ENCODE data around the gene CD63.
A peak's percentile ranks its signal among the peaks of the same experiment; 100 is the strongest.

CD63 gene

GRCh38 chr12:55738123-55739024, 9.6 kb upstream of the CD63 start:
- no peaks in the 10 kb centered on the region for H3K9me3 ChIP-seq (ENCODE audit: insufficient read depth, low read depth, low read length)
- peak overlapping the region; percentile 82 for H3K4me3 ChIP-seq (ENCODE audit: low read length, poor library complexity, severe bottlenecking)
- peak overlapping the region; percentile 96 for H3K4me2 ChIP-seq (ENCODE audit: low read depth, low read length, poor library complexity, severe bottlenecking)
- H3K79me2 ChIP-seq (ENCODE audit: insufficient read depth, low read length): no peaks in the 10 kb centered on the region
- H3K9me2 ChIP-seq (replicated peaks; ENCODE audit: low read depth, low read length): no peaks in the 10 kb centered on the region
- H3K36me3 ChIP-seq (ENCODE audit: insufficient read depth, low read length): no peaks in the 10 kb centered on the region
- H3K4me1 ChIP-seq (ENCODE audit: insufficient read depth, low read length, poor library complexity, severe bottlenecking): peaks cover 26% of the 10 kb centered on the region
- no peaks in the 10 kb centered on the region for H4K20me1 ChIP-seq (ENCODE audit: insufficient read depth, low read length, poor library complexity, severe bottlenecking)
- H3F3A ChIP-seq (ENCODE audit: low read depth): no peaks in the 10 kb centered on the region
- no peaks in the 10 kb centered on the region for H3K27me3 ChIP-seq (ENCODE audit: insufficient read depth, low read length, poor library complexity, severe bottlenecking)
- peak overlapping the region; percentile 83 for H2AFZ ChIP-seq (ENCODE audit: low read length)
- H3K9ac ChIP-seq (ENCODE audit: low read depth, low read length, poor library complexity, severe bottlenecking): peak overlapping the region; percentile 63
- TF ChIP-seq EZH2phosphoT487 (IDR thresholded peaks at IDR 0.05; ENCODE audit: borderline replicate concordance) (no peak), CTCF (conservative IDR thresholded peaks at IDR 0.05; ENCODE audit: low read length) (peak; percentile 95)

GRCh38 chr12:55737581-55738122, 8.8 kb upstream of the CD63 start:
- Histone ChIP-seq H3K36me3 (ENCODE audit: insufficient read depth, low read length) (no peaks in the 10 kb centered on the region), H3K27me3 (ENCODE audit: insufficient read depth, low read length, poor library complexity, severe bottlenecking) (no peaks in the 10 kb centered on the region), H3K4me3 (ENCODE audit: low read length, poor library complexity, severe bottlenecking) (peak overlapping the region; percentile 82), H3K4me2 (ENCODE audit: low read depth, low read length, poor library complexity, severe bottlenecking) (peak overlapping the region; percentile 96), H3K79me2 (ENCODE audit: insufficient read depth, low read length) (no peaks in the 10 kb centered on the region), H3K9me2 (replicated peaks; ENCODE audit: low read depth, low read length) (no peaks in the 10 kb centered on the region), H3K9me3 (ENCODE audit: insufficient read depth, low read depth, low read length) (no peaks in the 10 kb centered on the region), H3K4me1 (ENCODE audit: insufficient read depth, low read length, poor library complexity, severe bottlenecking) (peaks cover 25% of the 10 kb centered on the region), H3K9ac (ENCODE audit: low read depth, low read length, poor library complexity, severe bottlenecking) (peak overlapping the region; percentile 63), H2AFZ (ENCODE audit: low read length) (peak overlapping the region; percentile 83), H3F3A (ENCODE audit: low read depth) (no peaks in the 10 kb centered on the region), H4K20me1 (ENCODE audit: insufficient read depth, low read length, poor library complexity, severe bottlenecking) (no peaks in the 10 kb centered on the region)
- no peak; the same call in 1 of the 2 replicates for TF ChIP-seq CTCF (conservative IDR thresholded peaks at IDR 0.05; ENCODE audit: low read length)
- TF ChIP-seq EZH2phosphoT487 (IDR thresholded peaks at IDR 0.05; ENCODE audit: borderline replicate concordance): no peak

GRCh38 chr12:55736780-55737580, 8.2 kb upstream of the CD63 start:
- Histone ChIP-seq H3K9me2 (replicated peaks; ENCODE audit: low read depth, low read length) (no peaks in the 10 kb centered on the region), H3F3A (ENCODE audit: low read depth) (no peaks in the 10 kb centered on the region), H3K9ac (ENCODE audit: low read depth, low read length, poor library complexity, severe bottlenecking) (peak overlapping the region; percentile 63), H3K27me3 (ENCODE audit: insufficient read depth, low read length, poor library complexity, severe bottlenecking) (no peaks in the 10 kb centered on the region), H3K36me3 (ENCODE audit: insufficient read depth, low read length) (no peaks in the 10 kb centered on the region), H3K4me1 (ENCODE audit: insufficient read depth, low read length, poor library complexity, severe bottlenecking) (peaks cover 26% of the 10 kb centered on the region), H3K4me3 (ENCODE audit: low read length, poor library complexity, severe bottlenecking) (peak overlapping the region; percentile 82), H3K9me3 (ENCODE audit: insufficient read depth, low read depth, low read length) (no peaks in the 10 kb centered on the region), H4K20me1 (ENCODE audit: insufficient read depth, low read length, poor library complexity, severe bottlenecking) (no peaks in the 10 kb centered on the region), H3K4me2 (ENCODE audit: low read depth, low read length, poor library complexity, severe bottlenecking) (peak overlapping the region; percentile 96), H3K79me2 (ENCODE audit: insufficient read depth, low read length) (peaks cover 6% of the 10 kb centered on the region), H2AFZ (ENCODE audit: low read length) (no peak overlapping the region)
- no peak for TF ChIP-seq EZH2phosphoT487 (IDR thresholded peaks at IDR 0.05; ENCODE audit: borderline replicate concordance)
- TF ChIP-seq CTCF (conservative IDR thresholded peaks at IDR 0.05; ENCODE audit: low read length): peak; percentile 98
